Activated T-cell treated with anti-CD3 and anti-CD28 coated beads for 1 hour (primary cell): ENCODE measurements around the gene CCDC191.

ENCODE experiments used
- DNase-seq: peaks from one replicate; pipeline ENCODE4 v3.0.0-alpha.2; 2020; ENCODE audit warnings: low read depth

Gene CCDC191

DNA sequence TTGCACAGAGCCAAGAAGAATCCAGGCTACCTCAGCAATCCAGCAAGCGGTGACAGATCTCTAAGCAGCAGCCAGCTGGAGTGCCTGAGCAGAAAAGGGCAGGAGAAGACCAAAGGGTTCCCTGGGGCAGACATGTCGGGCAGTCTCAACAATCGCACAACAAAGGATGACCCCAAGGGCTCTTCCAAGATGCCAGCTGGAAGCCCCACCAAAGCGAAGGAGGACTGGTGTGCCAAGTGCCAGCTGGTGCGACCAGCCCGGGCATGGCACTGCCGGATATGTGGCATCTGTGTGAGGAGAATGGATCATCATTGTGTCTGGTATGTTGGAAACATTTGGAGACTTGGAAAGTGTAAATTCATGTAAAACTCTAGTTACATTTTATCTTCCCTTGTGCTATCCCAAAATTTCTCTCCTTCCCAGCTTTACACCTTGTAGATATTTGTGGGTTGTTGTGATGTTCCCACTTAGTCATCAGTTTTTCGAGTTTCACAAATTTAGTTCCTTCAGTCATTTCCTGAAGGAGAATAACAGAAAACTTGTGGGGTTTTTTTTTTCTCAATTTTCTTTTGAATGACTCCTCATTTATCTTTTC, 102.1 kb downstream of the CCDC191 start:
- no peak for DNase-seq

DNA sequence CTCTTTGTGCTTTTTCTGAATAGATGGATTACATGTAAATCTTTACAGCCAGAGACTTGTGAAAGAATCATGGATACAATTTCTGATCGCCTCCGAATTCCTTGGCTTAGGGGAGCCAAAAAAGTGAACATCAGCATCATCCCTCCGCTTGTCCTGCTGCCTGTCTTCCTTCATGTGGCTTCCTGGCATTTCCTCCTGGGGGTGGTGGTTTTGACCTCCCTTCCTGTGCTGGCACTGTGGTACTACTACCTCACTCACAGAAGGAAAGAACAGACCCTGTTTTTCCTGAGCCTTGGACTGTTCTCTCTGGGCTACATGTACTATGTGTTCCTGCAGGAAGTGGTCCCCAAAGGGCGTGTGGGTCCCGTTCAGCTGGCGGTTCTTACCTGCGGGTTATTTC, 102.6 kb downstream of the CCDC191 start:
- no peak for DNase-seq

GRCh38 chr3:113952921-113953320, 103.4 kb downstream of the CCDC191 start:
- no peak for DNase-seq

DNA sequence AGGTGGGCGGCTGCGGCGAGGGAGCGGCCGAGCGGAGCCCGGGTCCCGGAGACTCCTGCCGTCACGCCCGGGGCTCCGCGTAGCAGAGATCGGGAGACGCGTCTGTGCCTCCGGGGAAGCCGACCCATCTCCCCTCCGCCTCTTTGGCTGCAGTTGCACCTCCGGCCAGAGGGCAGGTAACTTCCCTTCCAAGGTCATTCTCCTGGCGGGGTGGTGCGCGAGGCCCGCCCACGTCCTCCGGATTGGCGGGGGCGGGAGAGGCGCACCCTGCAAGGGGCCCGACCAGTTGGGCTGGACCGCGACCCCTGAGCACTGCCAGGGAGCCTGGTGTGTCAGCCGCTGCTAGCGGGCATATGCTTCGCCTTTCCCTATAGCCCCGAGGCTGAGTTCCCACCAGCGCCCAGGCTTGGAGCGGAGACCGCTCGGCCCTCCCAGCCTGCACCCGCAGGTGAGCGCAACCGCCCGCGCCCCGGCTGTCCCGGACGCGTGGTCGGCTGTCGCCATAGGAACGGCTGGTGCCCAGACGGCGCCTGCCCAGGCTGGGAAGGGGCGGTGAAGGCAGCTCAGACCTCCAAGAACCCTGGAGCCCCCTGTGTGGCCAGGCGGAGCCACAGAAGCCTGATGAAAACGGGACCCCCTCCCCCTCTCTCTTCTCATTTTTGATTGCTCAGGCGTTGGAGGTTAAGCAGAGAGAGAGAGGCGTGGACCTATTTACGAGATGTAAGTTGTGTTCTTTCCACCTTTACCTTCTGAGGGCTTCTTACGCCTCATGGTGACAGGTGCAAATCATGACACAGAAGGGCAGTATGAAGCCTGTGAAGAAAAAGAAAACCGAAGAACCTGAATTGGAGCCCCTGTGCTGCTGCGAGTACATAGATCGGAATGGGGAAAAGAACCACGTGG, 108.1 kb downstream of the CCDC191 start:
- no peak for DNase-seq

DNA sequence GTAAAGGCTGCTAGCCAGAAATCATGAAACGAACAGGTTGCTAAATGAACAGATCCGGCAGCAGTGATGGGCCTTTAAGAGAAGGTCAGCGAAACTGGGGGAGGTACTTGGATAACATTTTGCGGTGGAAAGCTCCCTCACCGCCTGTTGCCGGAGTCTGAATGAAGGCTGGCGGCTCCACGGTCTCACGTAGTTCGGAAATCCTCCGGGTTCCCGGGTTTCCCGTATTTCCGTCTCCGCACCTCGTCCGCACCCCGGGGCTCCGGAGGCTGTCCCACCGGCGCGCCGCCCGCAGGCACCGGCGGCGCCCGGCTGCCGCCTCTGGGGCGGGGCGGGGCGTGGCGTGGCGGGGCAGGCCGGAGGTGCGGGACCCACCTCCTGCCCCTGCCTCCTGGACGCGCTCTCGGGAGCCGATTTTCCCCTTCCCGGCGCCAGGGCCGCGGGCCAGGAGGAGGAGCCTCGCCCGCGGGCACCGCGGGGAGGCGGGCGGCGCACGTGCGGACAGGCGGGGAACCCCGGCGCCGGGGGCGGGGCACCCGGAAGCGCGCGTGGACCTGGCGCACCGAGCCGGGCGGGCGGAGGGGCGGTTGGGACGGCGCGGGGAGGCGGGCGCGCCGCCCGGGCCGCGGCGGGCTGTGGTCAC, 108.8 kb downstream of the CCDC191 start, which contains the start of gene ZDHHC23:
Gene ZDHHC23 (plus strand): TSS at position 642 of the 643 bp plus-strand sequence. CDS start 790 bp downstream, outside the sequence.
- DNase-seq: peak; percentile 39

DNA sequence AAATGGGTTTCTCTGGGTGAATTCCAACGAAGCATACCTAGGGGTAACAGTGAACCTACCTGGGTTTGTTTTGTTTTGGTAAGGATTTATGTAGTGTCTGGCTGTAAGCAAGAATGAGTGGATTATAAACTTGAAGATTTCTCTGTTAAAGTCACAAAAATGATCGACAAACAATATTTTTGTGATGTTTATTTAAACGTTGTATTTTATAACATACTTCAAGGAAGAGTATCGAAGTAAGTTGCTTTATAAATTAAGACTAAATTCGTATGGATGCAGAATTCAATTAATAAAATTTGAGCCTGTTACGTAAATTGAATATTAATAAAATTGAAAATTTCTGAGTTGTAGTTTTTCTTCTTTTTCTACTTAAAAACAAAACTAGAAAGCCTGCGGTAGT, 109.5 kb downstream of the CCDC191 start:
- DNase-seq: no peak

DNA sequence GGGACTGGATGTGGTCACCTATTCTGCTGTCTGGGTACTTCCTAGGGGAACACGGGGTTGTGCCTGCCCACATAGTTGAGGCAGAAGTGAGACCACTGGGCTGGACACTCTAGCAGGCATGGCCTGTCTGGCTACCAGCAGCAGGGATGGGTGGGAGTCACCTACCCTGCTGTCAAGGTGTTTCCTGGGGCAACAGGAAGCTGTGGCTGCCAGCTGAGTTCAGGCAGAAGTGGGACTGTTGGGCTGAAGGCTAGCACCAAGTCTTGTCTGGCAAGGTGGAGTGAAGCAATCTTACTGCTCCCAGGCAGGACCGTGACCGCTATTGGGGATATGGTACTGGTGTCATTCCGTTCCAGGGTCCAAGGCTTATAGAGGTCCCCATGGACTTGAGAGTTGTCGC, 128.8 kb downstream of the CCDC191 start:
- no peak for DNase-seq

- no peak for DNase-seq
Observed at GRCh38 chr3:113914646-113915045, 141.7 kb downstream of the CCDC191 start.
